B cell (primary cell): ENCODE results near the gene PIWIL4. TPM values are rescaled to one million over a fixed set of nuclear protein-coding genes. Genes with fewer than 3 reads are reported as not detected.

Experiments used
- ATAC-seq: fragments of 200-7000 bp; cut with Tn5 transposase; one replicate; pipeline ENCODE4 v1.10.0; 2021; ENCODE audit warnings: low read depth, mild to moderate bottlenecking, moderate number of reproducible peaks, moderate library complexity
- CTCF ChIA-PET: fragments of 350-600 bp; sonication (Branson Sonifier 250); formaldehyde crosslinking; loops from one replicate; lab custom pipeline; 2021; ENCODE audit warnings: antibody characterized with exemption, inconsistent platforms; lab: Charles Lee
- POLR2A ChIA-PET: fragments of 350-600 bp; sonication (Branson Sonifier 250); formaldehyde crosslinking; loops from one replicate; lab custom pipeline; 2021; ENCODE audit warnings: antibody characterized with exemption; lab: Charles Lee
- DNase-seq: peaks from one replicate; pipeline ENCODE4 v3.0.0; 2013
- H2AFZ ChIP-seq: 2 replicates; pipeline ENCODE4 v1.6.1; 2012; ENCODE audit warnings: mild to moderate bottlenecking, low read depth, low read length; ENCODE audit not compliant: insufficient read depth, poor library complexity, severe bottlenecking
- H3K27ac ChIP-seq, 2 donors: 1 replicate in 1 of 2; 2 replicates in 1 of 2; pipeline ENCODE4 v1.5.1; 2012 to 2013; ENCODE audit warnings: low read length in 2 of 2, mild to moderate bottlenecking in 2 of 2, moderate library complexity in 1 of 2
- H3K27me3 ChIP-seq, 4 experiments: fragments of 200-600 bp in 1 of 4; sonication (generic) in 1 of 4; replicated peaks in 1 of 4; 1 replicate in 2 of 4; 2 replicates in 2 of 4; pipeline versions ENCODE4 v1.6.1 to v1.7.0; 2013 to 2016; ENCODE audit warnings: low read length in 3 of 4, mild to moderate bottlenecking in 2 of 4, mixed read lengths in 1 of 4, moderate library complexity in 1 of 4; ENCODE audit not compliant: insufficient read depth in 4 of 4, control insufficient read depth in 3 of 4; ENCODE audit errors: control extremely low read depth in 1 of 4
- H3K36me3 ChIP-seq, 2 experiments: replicated peaks in 1 of 2; 1 replicate in 1 of 2; 2 replicates in 1 of 2; pipeline versions ENCODE4 v1.6.1 to v1.7.1; 2013; ENCODE audit warnings: low read length in 1 of 2; ENCODE audit not compliant: insufficient read depth in 2 of 2, control insufficient read depth in 1 of 2; ENCODE audit errors: control extremely low read depth in 1 of 2, extremely low read depth in 1 of 2
- H3K4me1 ChIP-seq, 2 donors: fragments of 200-600 bp in 1 of 2; sonication (generic) in 1 of 2; 1 replicate in 1 of 2; 2 replicates in 1 of 2; pipeline versions ENCODE4 v1.5.1 to v1.6.1; 2013 to 2017; ENCODE audit warnings: low read length in 2 of 2; ENCODE audit not compliant: control insufficient read depth in 2 of 2, insufficient read depth in 2 of 2
- H3K4me2 ChIP-seq: replicated peaks from 2 replicates; pipeline ENCODE3; 2012; ENCODE audit warnings: mild to moderate bottlenecking, low read depth, low read length; ENCODE audit not compliant: poor library complexity, severe bottlenecking
- H3K4me3 ChIP-seq, 5 experiments: fragments of 200-600 bp in 1 of 5; sonication (generic) in 1 of 5; 1 replicate in 3 of 5; 2 replicates in 2 of 5; pipeline versions ENCODE4 v1.5.1 to v1.7.0; 2011 to 2016; ENCODE audit warnings: low read length in 4 of 5, mild to moderate bottlenecking in 4 of 5, low read depth in 2 of 5, control low read depth in 1 of 5, moderate library complexity in 1 of 5; ENCODE audit not compliant: insufficient read depth in 1 of 5; ENCODE audit errors: control extremely low read depth in 1 of 5, extremely low read depth in 1 of 5
- H3K79me2 ChIP-seq: fragments of 200-600 bp; sonication (generic); one replicate; pipeline ENCODE4 v1.6.0; 2016; ENCODE audit warnings: low read length; ENCODE audit not compliant: control insufficient read depth, insufficient read depth
- H3K9ac ChIP-seq: fragments of 200-600 bp; sonication (generic); 2 replicates; pipeline ENCODE4 v1.6.1; 2017; ENCODE audit warnings: mild to moderate bottlenecking, low read length, moderate library complexity
- H3K9me3 ChIP-seq, 3 donors: one replicate each; pipeline versions ENCODE4 v1.6.1 to v1.7.1; 2013; ENCODE audit warnings: low read length in 2 of 3; ENCODE audit not compliant: control insufficient read depth in 2 of 3, insufficient read depth in 1 of 3; ENCODE audit errors: control extremely low read depth in 1 of 3
- H4K20me1 ChIP-seq: 2 replicates; pipeline ENCODE4 v1.6.0; 2012; ENCODE audit warnings: mild to moderate bottlenecking, low read length; ENCODE audit not compliant: insufficient read depth, control insufficient read depth, poor library complexity, severe bottlenecking
- H3K27ac Mint-ChIP-seq: one replicate; pipeline ENCODE4 v1.8.0; 2021; ENCODE audit warnings: mixed read lengths
- H3K27me3 Mint-ChIP-seq: one replicate; pipeline ENCODE4 v1.8.0; 2021; ENCODE audit warnings: mixed read lengths
- H3K4me1 Mint-ChIP-seq: one replicate; pipeline ENCODE4 v1.8.0; 2021; ENCODE audit warnings: mixed read lengths
- H3K4me3 Mint-ChIP-seq: one replicate; pipeline ENCODE4 v1.8.0; 2021; ENCODE audit warnings: mixed read lengths
- H3K9me3 Mint-ChIP-seq: one replicate; pipeline ENCODE4 v1.8.0; 2022; ENCODE audit warnings: mixed read lengths; ENCODE audit not compliant: insufficient read depth
- CTCF ChIP-seq: fragments of 200-600 bp; IDR thresholded peaks from one replicate; pipeline ENCODE4 v1.8.0; 2022; ENCODE audit warnings: antibody characterized with exemption, mild to moderate bottlenecking
- EZH2 ChIP-seq: IDR thresholded peaks from 2 replicates; pipeline ENCODE4 v1.6.1; 2012; ENCODE audit warnings: borderline replicate concordance, low read depth, mild to moderate bottlenecking, moderate library complexity, low read length; ENCODE audit not compliant: insufficient read depth, poor library complexity, severe bottlenecking
- WGBS: methylation state at CpG from one replicate; pipeline ENCODE4 v1.1.5; 2013; ENCODE audit warnings: missing lambda C conversion rate; ENCODE audit not compliant: insufficient coverage; 5-methylcytosine and 5-hydroxymethylcytosine counted together
- intact Hi-C: fragments of 100-400 bp; cut with micrococcal nuclease; formaldehyde crosslinking; loops from one replicate; pipeline ENCODE4 v1.10.0; 2022
- polyA plus RNA-seq: library from polyadenylated mRNA; depleted of rRNA; stranded (reverse); fragments of >200 nt; gene quantifications from 2 replicates; pipeline ENCODE4 v1.2.3, GENCODE V29; 2012
- total RNA-seq, 2 donors: library from RNA; stranded (reverse); fragments of 120-200 nt in 1 of 2; gene quantifications; 1 replicate in 1 of 2; 2 replicates in 1 of 2; pipeline versions ENCODE4 v1.2.3 to v1.2.4, GENCODE V29; 2013 to 2022

The PIWIL4 gene
- total and polyA plus RNA-seq, 2 donors (not counting 1 experiment from before 2014, with no cell fraction given), result 0.67 to 1.4 TPM

GRCh38 chr11:94662846-94663390 is 95.8 kb downstream of the PIWIL4 start:
- H3K9ac ChIP-seq, result no peak overlapping the region
- no peak overlapping the region for H3K27ac ChIP-seq
- Mint-ChIP-seq H3K4me1 (no peaks in the 10 kb centered on the region), H3K27ac (no peak overlapping the region), H3K27me3 (peaks cover 8% of the 10 kb centered on the region), H3K4me3 (no peak overlapping the region), H3K9me3 (no peaks in the 10 kb centered on the region)
- intact Hi-C loops, result no loop called here
- CTCF ChIA-PET, result no interaction called here
- H3K79me2 ChIP-seq, result no peaks in the 10 kb centered on the region
- ATAC-seq (no peak), DNase-seq (no peak)
- peaks cover 0 to 4% (median 0%) of the 10 kb centered on the region in 4 experiments for H3K27me3 ChIP-seq
- H3K9me3 ChIP-seq, result no peaks in the 10 kb centered on the region
- no peak overlapping the region for H3K4me3 ChIP-seq
- H2AFZ ChIP-seq, result no peak overlapping the region
- no peaks in the 10 kb centered on the region for H3K36me3 ChIP-seq
- no peaks in the 10 kb centered on the region for H4K20me1 ChIP-seq
- TF ChIP-seq CTCF (no peak), EZH2 (no peak)
- no peak overlapping the region for H3K4me2 ChIP-seq
- H3K4me1 ChIP-seq, result no peaks in the 10 kb centered on the region
- 100% methylated on average over 1 of the region's 2 CpGs for WGBS
- POLR2A ChIA-PET, result no interaction called here

- H3K27me3 ChIP-seq, result peaks cover 0 to 4% (median 0%) of the 10 kb centered on the region in 4 experiments
- H3K79me2 ChIP-seq, result no peaks in the 10 kb centered on the region
- H3K9me3 Mint-ChIP-seq, result no peaks in the 10 kb centered on the region
- ATAC-seq (no peak), DNase-seq (no peak)
- H3K27ac ChIP-seq, result no peak overlapping the region
- H3K9me3 ChIP-seq, result no peaks in the 10 kb centered on the region
- no peak overlapping the region for H3K4me3 Mint-ChIP-seq
- no peaks in the 10 kb centered on the region for H3K4me1 Mint-ChIP-seq
- TF ChIP-seq EZH2 (no peak), CTCF (no peak)
- H3K36me3 ChIP-seq, result no peaks in the 10 kb centered on the region
- H4K20me1 ChIP-seq, result no peaks in the 10 kb centered on the region
- H3K27ac Mint-ChIP-seq, result no peak overlapping the region
- ChIA-PET POLR2A (no interaction called here), CTCF (no interaction called here)
- no peaks in the 10 kb centered on the region for H3K4me1 ChIP-seq
- intact Hi-C loops, result no loop called here
- H3K4me3 ChIP-seq, result no peak overlapping the region
- H2AFZ ChIP-seq, result no peak overlapping the region
- H3K9ac ChIP-seq, result no peak overlapping the region
- no peak overlapping the region for H3K4me2 ChIP-seq
- peaks cover 12% of the 10 kb centered on the region for H3K27me3 Mint-ChIP-seq
These were observed 97.2 kb downstream of the PIWIL4 start for GRCh38 chr11:94664346-94664745.
